ENCODE measurements around the gene NCBP2L. TPM values are rescaled to one million over a fixed set of nuclear protein-coding genes. Genes with fewer than 3 reads are reported as not detected.
A peak's percentile ranks its signal among the peaks of the same experiment; 100 is the strongest.

NCBP2L gene
- total RNA-seq, result 1 to 10 TPM in 2 of 7 donors, under 1 TPM in 4, not detected in 1; 0.28 to 1.6 (median 0.72) TPM
- under 1 TPM; 0.20 to 0.35 TPM for polyA plus RNA-seq
- long read RNA-seq, donor 1, partial matches to known transcripts, result 0 of 4 reads
- long read RNA-seq, donor 1, other reads (novel, unspliced or antisense), result 0 of 4 reads
- long read RNA-seq, donor 2, result 0 reads
- long read RNA-seq, donor 3, partial matches to known transcripts, result 0 of 1 reads
- long read RNA-seq, donor 3, other reads (novel, unspliced or antisense), result 0 of 1 reads

- Histone ChIP-seq H3K9me3 (no peaks in the 10 kb centered on the region), H3K4me3 (peak within 1 kb of the TSS; percentile 59), H3K36me3 (no peaks in the 10 kb centered on the region), H3K27ac (peak within 1 kb of the TSS; percentile 72 to 78), H3K4me1 (ENCODE audit: insufficient read depth) (no peaks in the 10 kb centered on the region), H3K27me3 (no peaks in the 10 kb centered on the region)
- 46 to 54% (median 52%) methylated on average over 6 of the region's 6 CpGs for WGBS, 3 donors
- no peak for TF ChIP-seq CTCF (IDR thresholded peaks at IDR 0.05)
- intact Hi-C loops (cut with DNase I), result loop anchor here (2.0 to 10.0 kb wide), 6 partner anchors 60 to 120 kb away; no protein-coding TSS in a partner anchor
- DNase-seq, result no peak
Measured at GRCh38 chrX:107777536-107777832, at the start of gene NCBP2L. Gene NCBP2L, plus strand, starts transcription at chrX:107777733. Its CDS starts 16,488 bp downstream, at chrX:107794221.

- H3K27ac ChIP-seq, result peak overlapping the region; percentile 67 to 75
- no peak overlapping the region for H3K4me3 ChIP-seq
- H3K36me3 ChIP-seq, result no peaks in the 10 kb centered on the region
- no peak for DNase-seq
- peaks cover 24% of the 10 kb centered on the region for H3K4me1 ChIP-seq (ENCODE audit: insufficient read depth)
- no peaks in the 10 kb centered on the region for H3K9me3 ChIP-seq
- intact Hi-C loops (cut with DNase I), result no loop called here
- no peaks in the 10 kb centered on the region for H3K27me3 ChIP-seq
- TF ChIP-seq EP300 (IDR thresholded peaks at IDR 0.05), result no peak
- TF ChIP-seq POLR2A (IDR thresholded peaks at IDR 0.05), result no peak
- no peak for TF ChIP-seq CTCF (IDR thresholded peaks at IDR 0.05)
- 63 to 71% (median 68%) methylated on average over 4 of the region's 4 CpGs for WGBS, 3 donors
Measured at GRCh38 chrX:107728371-107729099, 49.0 kb upstream of the NCBP2L start.

GRCh38 chrX:107729558-107730297, 47.8 kb upstream of the NCBP2L start:
- WGBS, 3 donors, result 34 to 51% (median 35%) methylated on average over 8 of the region's 8 CpGs

More at GRCh38 chrX:107729558-107730297, 47.8 kb upstream of the NCBP2L start:
- no peak overlapping the region for H3K4me3 ChIP-seq
- peak in 1 of 3 donors; percentile 9 for TF ChIP-seq CTCF (IDR thresholded peaks at IDR 0.05)
- TF ChIP-seq EP300 (IDR thresholded peaks at IDR 0.05), result no peak
- no peak for TF ChIP-seq POLR2A (IDR thresholded peaks at IDR 0.05)
- H3K9me3 ChIP-seq, result no peaks in the 10 kb centered on the region
- H3K4me1 ChIP-seq (ENCODE audit: insufficient read depth), result peaks cover 24% of the 10 kb centered on the region
- H3K27ac ChIP-seq, result peak overlapping the region; percentile 67 to 75
- DNase-seq, result peak; percentile 54 to 74 (median 69)
- no peaks in the 10 kb centered on the region for H3K36me3 ChIP-seq
- intact Hi-C loops (cut with DNase I), result loop anchor here in 1 of 4 donors (5.0 kb wide), 1 partner anchor 38 kb away; no protein-coding TSS in a partner anchor
- no peaks in the 10 kb centered on the region for H3K27me3 ChIP-seq

All from ovary (tissue), 10 donors.